WTC11 (cell line): ENCODE data around the gene ZNF76. TPM values are rescaled to one million over a fixed set of nuclear protein-coding genes. Genes with fewer than 3 reads are reported as not detected.
A peak's percentile ranks its signal among the peaks of the same experiment; 100 is the strongest.
"Not testable (repeated sequence)": the region's sequence is repeated elsewhere in the genome, so short reads cannot be mapped to it uniquely, and the experiment has no call there.

Source experiments
- ATAC-seq: fragments of 200-7000 bp; cut with Tn5 transposase; 2 replicates; pipeline ENCODE4 v1.10.0; 2021; ENCODE audit warnings: mild to moderate bottlenecking, moderate library complexity
- CTCF ChIA-PET: fragments of 300-600 bp; sonication (Branson Sonifier 250); formaldehyde crosslinking; loops from one replicate; lab custom pipeline; 2021; ENCODE audit warnings: antibody characterized with exemption; lab: Charles Lee
- POLR2A ChIA-PET: fragments of 350-600 bp; sonication (Branson Sonifier 250); formaldehyde crosslinking; loops from one replicate; lab custom pipeline; 2021; ENCODE audit warnings: antibody characterized with exemption; lab: Charles Lee
- DNase-seq: peaks from one replicate; pipeline ENCODE4 v3.0.0; 2021; ENCODE audit warnings: low spot score
- H3K27ac Mint-ChIP-seq: 2 replicates; pipeline ENCODE4 v1.8.0; 2021; ENCODE audit warnings: mixed read lengths
- H3K27me3 Mint-ChIP-seq: 2 replicates; pipeline ENCODE4 v1.8.0; 2021; ENCODE audit warnings: low read depth, mild to moderate bottlenecking, moderate library complexity, mixed read lengths
- H3K36me3 Mint-ChIP-seq: 2 replicates; pipeline ENCODE4 v1.8.0; 2021; ENCODE audit warnings: mixed read lengths
- H3K4me1 Mint-ChIP-seq: 2 replicates; pipeline ENCODE4 v1.8.0; 2022; ENCODE audit warnings: mixed read lengths
- H3K4me3 Mint-ChIP-seq: 2 replicates; pipeline ENCODE4 v1.8.0; 2021; ENCODE audit warnings: mild to moderate bottlenecking, moderate library complexity, mixed read lengths
- H3K9me3 Mint-ChIP-seq: 2 replicates; pipeline ENCODE4 v1.8.0; 2021; ENCODE audit warnings: mixed read lengths
- FOXP1 ChIP-seq: sonication (generic); formaldehyde crosslinking; IDR thresholded peaks from 2 replicates; pipeline ENCODE4 v1.8.0; 2022; ENCODE audit warnings: missing genetic modification reagents, mild to moderate bottlenecking, moderate library complexity, borderline replicate concordance
- HMGA2 ChIP-seq: fragments of 250-450 bp; sonication (Bioruptor Pico); IDR thresholded peaks from 2 replicates; pipeline ENCODE4 v1.4.0; 2021; ENCODE audit warnings: mild to moderate bottlenecking, moderate library complexity
- SMAD3 ChIP-seq: sonication (generic); formaldehyde crosslinking; IDR thresholded peaks from 2 replicates; pipeline ENCODE4 v1.8.0; 2022; ENCODE audit warnings: missing genetic modification reagents, mild to moderate bottlenecking, borderline replicate concordance
- TCF7 ChIP-seq: sonication (generic); formaldehyde crosslinking; IDR thresholded peaks from 2 replicates; pipeline ENCODE4 v1.8.0; 2022; ENCODE audit warnings: mild to moderate bottlenecking, low read depth, missing genetic modification reagents, moderate library complexity
- total RNA-seq: library from RNA; stranded (reverse); gene quantifications from 3 replicates; pipeline ENCODE4 v1.2.3, GENCODE V29; 2021
- TF ChIP-seq, protein P1 (sequence below): sonication (generic); formaldehyde crosslinking; IDR thresholded peaks from 2 replicates; pipeline ENCODE4 v1.8.0; 2022; ENCODE audit warnings: mild to moderate bottlenecking, missing genetic modification reagents
- TF ChIP-seq, protein P2 (sequence below): fragments of 250-450 bp; sonication (Bioruptor Pico); IDR thresholded peaks from 2 replicates; pipeline ENCODE4 v1.9.0; 2021; ENCODE audit warnings: mild to moderate bottlenecking
- TF ChIP-seq, protein P3 (sequence below): sonication (generic); formaldehyde crosslinking; IDR thresholded peaks from 2 replicates; pipeline ENCODE4 v1.8.0; 2022; ENCODE audit warnings: mild to moderate bottlenecking, missing genetic modification reagents
- TF ChIP-seq, protein P4 (sequence below): sonication (generic); formaldehyde crosslinking; IDR thresholded peaks from 2 replicates; pipeline ENCODE4 v1.8.0; 2022; ENCODE audit warnings: missing genetic modification reagents
- TF ChIP-seq, protein P5 (sequence below): fragments of 250-450 bp; sonication (Bioruptor Pico); IDR thresholded peaks from 2 replicates; pipeline ENCODE4 v1.9.0; 2021; ENCODE audit warnings: moderate library complexity, mild to moderate bottlenecking, inconsistent platforms, borderline replicate concordance

ZNF76 gene
- total RNA-seq, 1 experiment from 2014 or later: 25.8 TPM

DNA sequence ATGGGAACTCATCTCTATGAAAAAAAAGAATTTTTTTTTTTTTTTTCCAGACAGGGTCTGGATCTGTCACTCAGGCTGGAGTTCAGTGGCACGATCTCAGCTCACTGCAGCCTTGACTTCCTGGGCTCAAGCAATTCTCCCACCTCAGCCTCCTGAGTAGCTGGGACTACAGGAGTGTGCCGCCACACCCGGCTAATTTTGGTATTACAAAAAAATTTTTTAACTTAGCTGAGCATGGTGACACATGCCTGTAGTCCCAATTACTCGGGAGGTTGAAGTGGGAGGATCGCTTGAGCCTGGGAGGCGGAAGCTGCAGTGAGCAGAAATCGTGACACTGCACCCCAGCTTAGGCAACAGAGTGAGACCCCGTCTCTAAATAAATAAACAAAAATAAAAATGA lies 45.6 kb downstream of the ZNF76 start:
- H3K9me3 Mint-ChIP-seq: no peaks in the 10 kb centered on the region
- ChIA-PET POLR2A (no interaction called here), CTCF (interaction anchor here (0.7 to 1.5 kb wide), 9 partner anchors 12 to 258 kb away, joined by 3 to 8 read pairs (median 4); partner anchors contain the start of genes FANCE and PPARD)
- no peak overlapping the region for H3K4me3 Mint-ChIP-seq
- peaks cover 13% of the 10 kb centered on the region for H3K4me1 Mint-ChIP-seq
- H3K27ac Mint-ChIP-seq: no peak overlapping the region
- no peaks in the 10 kb centered on the region for H3K27me3 Mint-ChIP-seq
- ATAC-seq: peak; percentile 38; the same call in 1 of the 2 replicates
- no peak for TF ChIP-seq SMAD3 (CRISPR knock-in tag)
- TF ChIP-seq, protein P1, sequence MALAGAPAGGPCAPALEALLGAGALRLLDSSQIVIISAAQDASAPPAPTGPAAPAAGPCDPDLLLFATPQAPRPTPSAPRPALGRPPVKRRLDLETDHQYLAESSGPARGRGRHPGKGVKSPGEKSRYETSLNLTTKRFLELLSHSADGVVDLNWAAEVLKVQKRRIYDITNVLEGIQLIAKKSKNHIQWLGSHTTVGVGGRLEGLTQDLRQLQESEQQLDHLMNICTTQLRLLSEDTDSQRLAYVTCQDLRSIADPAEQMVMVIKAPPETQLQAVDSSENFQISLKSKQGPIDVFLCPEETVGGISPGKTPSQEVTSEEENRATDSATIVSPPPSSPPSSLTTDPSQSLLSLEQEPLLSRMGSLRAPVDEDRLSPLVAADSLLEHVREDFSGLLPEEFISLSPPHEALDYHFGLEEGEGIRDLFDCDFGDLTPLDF (CRISPR knock-in tag): no peak
- TF ChIP-seq, protein P2, sequence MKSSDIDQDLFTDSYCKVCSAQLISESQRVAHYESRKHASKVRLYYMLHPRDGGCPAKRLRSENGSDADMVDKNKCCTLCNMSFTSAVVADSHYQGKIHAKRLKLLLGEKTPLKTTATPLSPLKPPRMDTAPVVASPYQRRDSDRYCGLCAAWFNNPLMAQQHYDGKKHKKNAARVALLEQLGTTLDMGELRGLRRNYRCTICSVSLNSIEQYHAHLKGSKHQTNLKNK (CRISPR knock-in tag): no peak
- TF ChIP-seq, protein P3, sequence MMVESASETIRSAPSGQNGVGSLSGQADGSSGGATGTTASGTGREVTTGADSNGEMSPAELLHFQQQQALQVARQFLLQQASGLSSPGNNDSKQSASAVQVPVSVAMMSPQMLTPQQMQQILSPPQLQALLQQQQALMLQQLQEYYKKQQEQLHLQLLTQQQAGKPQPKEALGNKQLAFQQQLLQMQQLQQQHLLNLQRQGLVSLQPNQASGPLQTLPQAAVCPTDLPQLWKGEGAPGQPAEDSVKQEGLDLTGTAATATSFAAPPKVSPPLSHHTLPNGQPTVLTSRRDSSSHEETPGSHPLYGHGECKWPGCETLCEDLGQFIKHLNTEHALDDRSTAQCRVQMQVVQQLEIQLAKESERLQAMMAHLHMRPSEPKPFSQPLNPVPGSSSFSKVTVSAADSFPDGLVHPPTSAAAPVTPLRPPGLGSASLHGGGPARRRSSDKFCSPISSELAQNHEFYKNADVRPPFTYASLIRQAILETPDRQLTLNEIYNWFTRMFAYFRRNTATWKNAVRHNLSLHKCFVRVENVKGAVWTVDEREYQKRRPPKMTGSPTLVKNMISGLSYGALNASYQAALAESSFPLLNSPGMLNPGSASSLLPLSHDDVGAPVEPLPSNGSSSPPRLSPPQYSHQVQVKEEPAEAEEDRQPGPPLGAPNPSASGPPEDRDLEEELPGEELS (CRISPR knock-in tag): no peak
- TF ChIP-seq FOXP1 (CRISPR knock-in tag): no peak
- TF ChIP-seq, protein P4, sequence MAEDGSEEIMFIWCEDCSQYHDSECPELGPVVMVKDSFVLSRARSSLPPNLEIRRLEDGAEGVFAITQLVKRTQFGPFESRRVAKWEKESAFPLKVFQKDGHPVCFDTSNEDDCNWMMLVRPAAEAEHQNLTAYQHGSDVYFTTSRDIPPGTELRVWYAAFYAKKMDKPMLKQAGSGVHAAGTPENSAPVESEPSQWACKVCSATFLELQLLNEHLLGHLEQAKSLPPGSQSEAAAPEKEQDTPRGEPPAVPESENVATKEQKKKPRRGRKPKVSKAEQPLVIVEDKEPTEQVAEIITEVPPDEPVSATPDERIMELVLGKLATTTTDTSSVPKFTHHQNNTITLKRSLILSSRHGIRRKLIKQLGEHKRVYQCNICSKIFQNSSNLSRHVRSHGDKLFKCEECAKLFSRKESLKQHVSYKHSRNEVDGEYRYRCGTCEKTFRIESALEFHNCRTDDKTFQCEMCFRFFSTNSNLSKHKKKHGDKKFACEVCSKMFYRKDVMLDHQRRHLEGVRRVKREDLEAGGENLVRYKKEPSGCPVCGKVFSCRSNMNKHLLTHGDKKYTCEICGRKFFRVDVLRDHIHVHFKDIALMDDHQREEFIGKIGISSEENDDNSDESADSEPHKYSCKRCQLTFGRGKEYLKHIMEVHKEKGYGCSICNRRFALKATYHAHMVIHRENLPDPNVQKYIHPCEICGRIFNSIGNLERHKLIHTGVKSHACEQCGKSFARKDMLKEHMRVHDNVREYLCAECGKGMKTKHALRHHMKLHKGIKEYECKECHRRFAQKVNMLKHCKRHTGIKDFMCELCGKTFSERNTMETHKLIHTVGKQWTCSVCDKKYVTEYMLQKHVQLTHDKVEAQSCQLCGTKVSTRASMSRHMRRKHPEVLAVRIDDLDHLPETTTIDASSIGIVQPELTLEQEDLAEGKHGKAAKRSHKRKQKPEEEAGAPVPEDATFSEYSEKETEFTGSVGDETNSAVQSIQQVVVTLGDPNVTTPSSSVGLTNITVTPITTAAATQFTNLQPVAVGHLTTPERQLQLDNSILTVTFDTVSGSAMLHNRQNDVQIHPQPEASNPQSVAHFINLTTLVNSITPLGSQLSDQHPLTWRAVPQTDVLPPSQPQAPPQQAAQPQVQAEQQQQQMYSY (CRISPR knock-in tag): no peak
- TF ChIP-seq TCF7 (CRISPR knock-in tag): no peak
- TF ChIP-seq, protein P5, sequence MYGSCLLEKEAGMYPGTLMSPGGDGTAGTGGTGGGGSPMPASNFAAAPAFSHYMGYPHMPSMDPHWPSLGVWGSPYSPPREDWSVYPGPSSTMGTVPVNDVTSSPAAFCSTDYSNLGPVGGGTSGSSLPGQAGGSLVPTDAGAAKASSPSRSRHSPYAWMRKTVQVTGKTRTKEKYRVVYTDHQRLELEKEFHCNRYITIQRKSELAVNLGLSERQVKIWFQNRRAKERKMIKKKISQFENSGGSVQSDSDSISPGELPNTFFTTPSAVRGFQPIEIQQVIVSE (CRISPR knock-in tag): no peak
- H3K36me3 Mint-ChIP-seq: no peaks in the 10 kb centered on the region
- DNase-seq: no peak

DNA sequence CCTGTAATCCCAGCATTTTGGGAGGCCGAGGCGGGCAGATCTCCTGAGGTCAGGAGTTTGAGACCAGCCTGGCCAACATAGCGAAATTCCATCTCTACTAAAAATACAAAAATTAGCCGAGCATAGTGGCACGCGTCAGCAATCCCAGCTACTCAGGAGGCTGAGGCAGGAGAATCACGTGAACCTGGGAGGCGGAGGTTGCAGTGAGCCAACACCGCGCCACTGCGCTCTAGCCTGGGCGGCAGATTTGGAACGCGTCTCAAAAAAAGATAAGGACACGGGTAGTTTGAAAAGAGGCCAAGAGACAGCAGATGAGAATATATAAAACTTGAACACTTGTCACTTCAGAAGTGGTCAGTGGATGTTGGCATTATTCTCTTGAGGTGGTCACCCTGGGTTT lies 47.6 kb downstream of the ZNF76 start:
- DNase-seq, H3K36me3 Mint-ChIP-seq, H3K27ac Mint-ChIP-seq, CTCF ChIA-PET, H3K27me3 Mint-ChIP-seq, H3K4me3 Mint-ChIP-seq, H3K9me3 Mint-ChIP-seq, ATAC-seq, POLR2A ChIA-PET: not testable (repeated sequence)
- H3K4me1 Mint-ChIP-seq: peaks cover 13% of the 10 kb centered on the region

DNA sequence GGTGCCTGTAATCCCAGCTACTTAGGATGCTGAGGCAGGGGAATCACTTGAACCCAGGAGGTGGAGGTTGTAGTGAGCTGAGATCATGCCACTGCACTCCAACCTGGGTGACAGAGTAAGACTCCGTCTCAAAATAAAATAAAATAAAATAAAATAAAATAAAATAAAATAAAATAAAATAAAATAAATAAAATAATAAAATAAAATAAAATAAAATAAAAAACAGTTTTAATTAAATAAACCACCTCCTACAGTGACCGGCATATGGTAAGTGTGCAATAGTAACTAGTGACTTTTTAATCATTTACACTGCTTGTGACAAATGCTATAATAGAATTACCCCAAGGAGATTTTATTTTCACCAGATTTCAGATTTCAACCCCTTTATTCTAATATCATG lies 49.0 kb downstream of the ZNF76 start:
- POLR2A ChIA-PET: interaction anchor here (0.6 kb wide), 1 partner anchor 501 kb away, joined by 3 read pairs; no protein-coding TSS in a partner anchor
- DNase-seq: not testable (repeated sequence)

More for the DNA sequence above, 49.0 kb downstream of the ZNF76 start:
- not testable (repeated sequence) for ATAC-seq, H3K9me3 Mint-ChIP-seq, H3K27me3 Mint-ChIP-seq, H3K4me1 Mint-ChIP-seq, H3K36me3 Mint-ChIP-seq, H3K27ac Mint-ChIP-seq, H3K4me3 Mint-ChIP-seq
- CTCF ChIA-PET: interaction anchor here (1.0 kb wide), 1 partner anchor 141 kb away, joined by 4 read pairs; no protein-coding TSS in a partner anchor
- peak; percentile 99 for TF ChIP-seq HMGA2 (CRISPR knock-in tag)
